ENCODE data around the gene CUEDC1.

DNA sequence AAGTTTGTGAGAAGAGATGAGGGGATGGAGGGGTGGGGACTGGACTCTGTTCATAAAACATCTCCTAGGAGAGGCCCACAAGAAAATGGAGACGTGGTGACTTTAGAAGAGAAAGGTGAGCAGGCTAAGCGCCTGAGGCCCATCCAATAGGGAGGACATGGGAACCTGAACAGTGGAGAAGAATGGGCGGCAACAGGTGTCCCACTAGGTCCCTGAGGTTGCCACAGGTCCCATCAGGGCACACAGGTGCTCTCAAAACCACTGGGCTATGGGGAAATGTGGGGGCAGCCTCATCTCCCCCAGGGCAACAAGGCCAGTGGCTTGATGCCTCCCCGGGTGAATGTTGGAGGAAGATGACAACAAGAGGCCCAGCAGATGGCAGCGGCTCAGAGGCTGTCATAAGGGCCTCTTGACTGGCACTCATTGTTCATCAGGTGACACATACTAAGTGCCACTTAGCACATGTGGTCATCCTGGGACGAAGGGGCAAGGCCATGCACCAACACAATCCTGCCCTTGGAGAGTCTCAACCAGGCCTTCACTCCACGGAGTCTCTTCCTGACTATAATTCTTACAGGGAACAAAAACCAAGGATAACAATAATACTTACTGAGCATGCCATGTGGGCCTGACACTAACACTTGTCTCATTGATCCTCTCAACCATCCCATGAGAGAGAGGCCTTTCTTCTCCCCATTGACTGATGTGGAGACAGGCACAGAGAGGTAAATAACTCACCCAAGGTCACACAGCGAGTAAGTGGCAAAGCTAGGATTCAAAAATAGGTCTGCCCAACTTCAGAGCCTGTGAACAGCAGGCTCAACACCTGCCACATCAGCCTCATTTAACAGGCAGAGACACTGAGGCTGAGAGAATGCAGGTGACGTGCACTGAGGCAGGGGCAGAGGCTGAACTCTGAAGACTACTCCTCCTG is 38.0 kb downstream of the CUEDC1 start:
- TF ChIP-seq TAF1 (IDR thresholded peaks at IDR 0.05; ENCODE audit: borderline replicate concordance, low read depth, low read length) (no peak), POLR2AphosphoS5 (IDR thresholded peaks at IDR 0.05; ENCODE audit: low read depth, low read length) (no peak), POLR2A (IDR thresholded peaks at IDR 0.05; ENCODE audit: low read depth, low read length) (no peak)

Measured in GM12892 (cell line).